GM12801 (cell line): ENCODE results near the gene CNIH3.

ENCODE experiments used
- TF ChIP-seq, protein P1 (sequence below): IDR thresholded peaks from one replicate; pipeline ENCODE4 v1.5.1; 2011; ENCODE audit warnings: control low read depth; ENCODE audit not compliant: insufficient read length; ENCODE audit errors: extremely low read depth

The CNIH3 gene

DNA sequence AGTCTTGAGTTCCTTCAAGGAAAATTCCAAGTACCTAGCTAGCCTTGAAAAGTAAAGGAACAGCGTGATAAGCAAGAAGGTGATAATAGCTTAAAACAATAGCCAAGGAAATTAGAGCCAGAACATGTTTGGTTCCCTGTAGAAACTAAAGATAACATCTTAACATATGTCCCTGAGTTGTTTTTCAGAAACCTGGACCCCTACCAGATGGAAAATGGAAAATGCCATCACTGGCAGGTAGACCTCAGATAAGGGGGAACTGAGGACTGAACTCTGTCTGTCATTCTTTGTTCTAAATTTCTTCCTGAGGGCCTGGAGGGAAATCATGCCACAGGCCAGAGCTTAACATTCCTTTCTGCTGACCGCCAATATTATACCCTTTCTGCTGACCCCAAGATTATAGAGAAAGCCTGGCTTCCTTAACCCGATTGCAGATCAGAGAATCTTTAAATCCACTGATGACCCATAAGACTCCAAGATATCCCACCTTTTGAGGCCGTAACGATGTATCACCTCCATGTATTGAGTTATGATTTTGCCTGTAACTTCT is 23.4 kb downstream of the CNIH3 start:
- TF ChIP-seq, protein P1, sequence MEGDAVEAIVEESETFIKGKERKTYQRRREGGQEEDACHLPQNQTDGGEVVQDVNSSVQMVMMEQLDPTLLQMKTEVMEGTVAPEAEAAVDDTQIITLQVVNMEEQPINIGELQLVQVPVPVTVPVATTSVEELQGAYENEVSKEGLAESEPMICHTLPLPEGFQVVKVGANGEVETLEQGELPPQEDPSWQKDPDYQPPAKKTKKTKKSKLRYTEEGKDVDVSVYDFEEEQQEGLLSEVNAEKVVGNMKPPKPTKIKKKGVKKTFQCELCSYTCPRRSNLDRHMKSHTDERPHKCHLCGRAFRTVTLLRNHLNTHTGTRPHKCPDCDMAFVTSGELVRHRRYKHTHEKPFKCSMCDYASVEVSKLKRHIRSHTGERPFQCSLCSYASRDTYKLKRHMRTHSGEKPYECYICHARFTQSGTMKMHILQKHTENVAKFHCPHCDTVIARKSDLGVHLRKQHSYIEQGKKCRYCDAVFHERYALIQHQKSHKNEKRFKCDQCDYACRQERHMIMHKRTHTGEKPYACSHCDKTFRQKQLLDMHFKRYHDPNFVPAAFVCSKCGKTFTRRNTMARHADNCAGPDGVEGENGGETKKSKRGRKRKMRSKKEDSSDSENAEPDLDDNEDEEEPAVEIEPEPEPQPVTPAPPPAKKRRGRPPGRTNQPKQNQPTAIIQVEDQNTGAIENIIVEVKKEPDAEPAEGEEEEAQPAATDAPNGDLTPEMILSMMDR: no peak

DNA sequence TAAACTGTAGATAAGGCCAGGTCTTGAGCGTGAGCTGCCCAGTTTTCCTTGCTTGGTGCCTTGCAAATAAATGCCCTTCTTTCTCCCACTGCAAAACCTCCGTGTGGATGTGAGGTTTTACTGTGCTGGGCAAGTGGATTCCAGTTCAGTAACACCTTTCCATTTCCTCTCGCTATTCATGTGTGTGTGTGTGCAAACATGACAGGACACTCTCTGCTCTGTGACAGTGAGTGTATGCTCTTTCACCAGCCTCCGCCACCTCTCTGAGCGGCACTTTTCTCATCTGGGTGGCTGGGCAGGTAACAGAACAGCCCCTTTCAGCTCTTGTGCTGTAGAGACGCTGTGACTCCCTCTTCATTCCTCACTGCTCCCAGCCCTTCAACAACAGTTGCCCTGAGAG is 23.9 kb downstream of the CNIH3 start:
- TF ChIP-seq, protein P1: no peak

DNA sequence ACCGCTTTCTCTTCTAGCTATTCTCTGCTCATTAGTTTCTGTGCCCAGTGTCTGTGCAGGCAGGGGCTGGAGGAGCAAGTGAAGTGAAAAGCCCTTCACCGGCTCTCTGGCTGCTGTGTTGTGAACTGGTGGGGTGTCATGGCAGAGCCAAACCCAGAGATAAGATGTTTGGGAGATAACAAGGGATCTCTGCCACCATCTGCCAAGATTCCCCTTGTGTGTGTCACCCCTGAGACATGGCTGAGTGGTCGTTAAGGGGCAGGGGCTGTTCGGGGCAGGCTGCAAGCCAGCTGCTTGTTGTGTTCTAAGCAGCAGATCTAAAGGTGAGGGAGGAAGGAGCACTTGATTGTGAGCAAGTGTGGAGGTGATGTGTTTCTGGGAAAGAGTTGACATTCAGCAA is 24.5 kb downstream of the CNIH3 start:
- TF ChIP-seq, protein P1: no peak

DNA sequence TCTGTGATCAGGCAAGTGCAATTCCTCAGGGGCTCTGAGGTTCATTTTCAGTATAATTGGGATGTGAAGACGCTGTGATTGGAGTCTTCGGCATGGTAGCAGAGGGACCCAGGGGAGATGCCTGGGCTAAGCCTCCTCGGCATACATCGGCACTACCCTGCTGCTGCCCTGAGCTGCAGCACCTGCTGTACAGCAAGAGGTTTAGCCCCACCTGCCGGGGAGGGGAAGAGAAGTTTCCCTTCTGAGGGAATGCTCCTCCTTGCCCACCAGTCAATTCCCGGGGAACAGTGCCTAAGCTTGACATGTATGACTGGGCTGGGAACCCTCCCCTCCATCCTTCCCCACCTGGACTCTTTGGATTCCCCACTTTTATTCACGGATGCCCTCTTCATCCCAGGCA is 24.9 kb downstream of the CNIH3 start:
- TF ChIP-seq, protein P1: no peak

DNA sequence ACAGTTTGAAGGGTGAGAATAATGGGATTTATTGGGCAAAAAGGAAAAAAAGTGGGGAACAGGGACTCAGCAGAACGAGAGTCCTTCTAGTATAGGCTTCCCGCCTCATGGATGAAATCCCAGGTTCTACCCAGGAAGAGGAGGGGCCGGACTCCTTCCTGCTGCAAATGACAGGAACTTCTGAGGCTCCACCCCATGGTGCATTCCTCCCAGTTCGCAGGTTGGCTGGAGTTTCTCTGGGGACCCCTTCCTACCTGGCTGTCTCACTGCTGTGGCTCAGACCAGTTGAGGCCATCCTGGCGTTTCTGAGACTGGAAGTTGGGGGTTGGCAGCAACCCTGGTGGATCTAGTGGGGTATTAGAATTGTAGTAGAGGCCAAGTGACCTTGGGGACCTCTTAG is 27.5 kb downstream of the CNIH3 start:
- TF ChIP-seq, protein P1: no peak

DNA sequence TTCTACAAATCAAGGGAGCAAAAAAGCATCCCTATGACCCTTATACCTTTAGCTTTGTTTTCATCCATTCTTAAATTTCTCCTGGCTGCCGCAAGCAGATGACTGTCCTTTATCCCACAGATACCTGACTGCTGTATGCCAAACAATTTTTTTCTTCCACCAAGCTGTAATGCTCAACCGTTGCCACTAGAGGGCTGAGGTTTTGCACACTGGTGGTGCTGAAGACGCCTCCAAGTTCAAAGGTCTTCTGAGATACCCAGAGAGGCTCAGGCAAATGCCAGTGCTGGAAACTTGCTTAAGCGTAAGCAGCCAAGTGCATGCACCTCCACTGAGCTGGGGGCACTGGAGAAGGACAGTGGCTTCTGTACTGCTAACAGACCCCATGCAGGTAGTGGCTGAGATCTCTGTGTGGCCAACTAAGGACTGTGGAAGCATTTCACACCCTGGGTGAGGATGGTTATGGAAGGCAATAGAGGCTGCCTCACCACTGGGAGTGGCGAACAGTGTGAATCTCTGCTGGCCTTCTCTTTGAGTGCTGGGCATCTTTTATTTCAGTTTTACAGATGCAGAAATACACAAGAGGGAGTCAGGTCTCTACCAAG is 28.5 kb downstream of the CNIH3 start:
- TF ChIP-seq, protein P1: peak; percentile 97

DNA sequence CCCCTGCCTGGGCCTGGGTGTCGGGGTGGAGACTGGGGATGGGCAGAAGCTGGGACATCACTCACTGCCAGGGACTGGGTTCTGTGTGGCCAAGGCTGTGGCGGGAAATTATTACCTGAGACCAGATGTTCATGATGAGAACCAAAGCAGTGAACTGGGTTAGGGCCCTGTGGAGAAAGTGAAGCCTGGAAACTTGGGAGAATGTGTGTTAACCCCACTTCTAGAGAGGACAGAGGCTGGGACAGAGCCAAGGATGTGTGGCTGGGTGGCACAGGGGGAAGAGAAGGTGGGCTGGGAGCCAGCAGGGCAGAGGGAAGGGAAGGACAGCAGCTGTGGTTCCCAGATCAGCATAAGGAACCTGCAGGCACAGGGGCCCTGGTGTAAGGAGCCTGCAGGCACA is 31.3 kb downstream of the CNIH3 start:
- TF ChIP-seq, protein P1: no peak
